DMS153 treated with DMSO at 0.1 percent for 48 hours (cell line): ENCODE measurements around the gene RASA4.
"Not testable (repeated sequence)": the region's sequence is repeated elsewhere in the genome, so short reads cannot be mapped to it uniquely, and the experiment has no call there.

Experiments used
- DNase-seq: peaks from one replicate; lab custom pipeline; 2025; ENCODE audit not compliant: unreplicated experiment; lab: John Stamatoyannopoulos, UW

Gene RASA4

DNA sequence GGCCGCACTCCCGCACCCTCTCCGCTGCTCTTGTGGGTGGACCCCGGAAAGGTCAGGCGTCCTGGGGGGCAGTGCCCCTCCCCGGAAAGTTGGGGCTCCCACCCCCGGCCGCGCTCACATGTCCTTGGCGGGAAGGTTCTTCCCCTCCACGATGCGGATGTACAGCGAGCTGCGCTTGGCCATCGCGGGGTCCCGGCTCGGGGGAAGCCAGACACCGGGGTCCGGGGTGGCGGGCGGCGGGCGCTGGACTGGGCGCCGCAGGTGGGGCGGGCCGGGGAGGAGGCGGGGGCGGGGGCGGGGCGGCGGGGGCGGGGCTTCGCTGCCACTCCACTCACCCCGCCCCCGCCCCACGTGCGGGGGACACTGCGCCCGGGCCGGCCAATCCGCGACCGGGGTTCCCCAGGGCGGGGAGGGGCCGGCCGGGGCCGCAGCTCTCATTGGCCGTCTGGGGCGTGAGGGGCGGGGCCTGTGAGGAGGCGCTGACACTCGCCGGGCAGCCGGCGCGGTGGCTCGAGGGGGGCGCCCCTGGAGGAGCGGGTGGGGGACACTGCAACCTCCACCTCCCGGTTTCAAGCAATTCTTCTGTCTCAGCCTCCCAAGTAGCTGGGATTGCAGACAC, at the start of gene RASA4:
TSS of gene RASA4 (minus strand) at position 250 of the 619 bp plus-strand sequence. CDS start at position 183, 67 bp downstream.
- DNase-seq = not testable (repeated sequence)

DNA sequence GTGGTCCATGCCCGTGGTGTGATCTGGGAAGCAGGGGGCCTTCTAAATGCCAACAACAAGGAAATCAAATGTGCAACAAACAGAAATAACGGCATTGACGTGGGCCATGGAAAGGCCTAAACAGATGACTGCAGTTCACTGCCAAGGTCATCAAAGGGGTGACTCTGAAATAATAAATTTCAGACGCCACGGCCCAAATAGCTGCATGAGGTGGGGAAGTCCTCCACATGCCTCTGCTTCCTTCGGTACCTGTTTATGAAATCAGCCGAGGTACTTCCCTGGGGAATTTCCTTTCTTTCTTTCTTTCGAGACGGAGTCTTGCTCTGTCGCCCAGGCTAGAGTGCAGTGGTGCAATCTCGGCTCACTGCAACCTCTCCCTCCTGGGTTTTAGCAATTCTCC, 48.2 kb upstream of the RASA4 start:
- not testable (repeated sequence) for DNase-seq

DNA sequence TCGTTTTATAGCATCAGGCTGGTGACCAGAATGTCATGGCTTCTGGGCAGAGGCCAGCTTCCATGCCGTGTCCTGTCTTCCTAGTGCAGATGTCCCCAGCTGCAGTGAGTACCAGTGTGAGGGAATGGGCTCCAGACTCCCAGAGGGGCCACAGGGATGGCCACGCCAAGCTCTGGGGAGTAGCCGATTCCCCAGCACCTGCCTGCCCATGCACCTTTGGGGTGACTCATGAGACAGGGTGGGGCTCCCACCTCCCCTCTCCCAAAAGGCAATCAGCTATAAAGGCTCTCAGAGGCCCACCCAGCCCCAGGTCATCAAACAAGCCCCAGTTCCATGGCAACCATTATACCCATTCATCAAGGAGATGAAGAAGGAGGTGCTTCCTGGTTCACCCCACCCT, 33.4 kb upstream of the RASA4 start, which contains the start of gene SPDYE2B:
TSS of gene SPDYE2B (plus strand) at position 396 of the 400 bp plus-strand sequence. CDS start 2,030 bp downstream, outside the sequence.
- DNase-seq = not testable (repeated sequence)

DNA sequence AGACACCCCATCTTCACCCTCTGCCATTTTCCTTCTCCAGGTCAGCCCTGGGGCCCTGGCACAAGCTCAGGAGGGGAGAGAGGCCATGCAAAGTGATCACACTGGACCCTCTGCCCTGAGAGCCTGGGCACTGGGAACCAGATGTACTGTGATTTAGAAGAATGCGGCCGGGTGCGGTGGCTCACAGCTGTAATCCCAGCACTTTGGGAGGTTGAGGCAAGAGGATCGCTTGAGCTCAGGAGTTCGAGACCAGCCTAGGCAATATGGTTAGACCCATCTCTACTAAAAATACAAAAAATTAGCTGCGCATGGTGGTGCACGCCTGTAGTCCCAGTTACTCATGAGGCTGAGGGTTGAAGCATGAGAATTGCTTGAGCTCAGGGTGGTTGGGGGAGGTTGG, 31.3 kb upstream of the RASA4 start:
- not testable (repeated sequence) for DNase-seq

DNA sequence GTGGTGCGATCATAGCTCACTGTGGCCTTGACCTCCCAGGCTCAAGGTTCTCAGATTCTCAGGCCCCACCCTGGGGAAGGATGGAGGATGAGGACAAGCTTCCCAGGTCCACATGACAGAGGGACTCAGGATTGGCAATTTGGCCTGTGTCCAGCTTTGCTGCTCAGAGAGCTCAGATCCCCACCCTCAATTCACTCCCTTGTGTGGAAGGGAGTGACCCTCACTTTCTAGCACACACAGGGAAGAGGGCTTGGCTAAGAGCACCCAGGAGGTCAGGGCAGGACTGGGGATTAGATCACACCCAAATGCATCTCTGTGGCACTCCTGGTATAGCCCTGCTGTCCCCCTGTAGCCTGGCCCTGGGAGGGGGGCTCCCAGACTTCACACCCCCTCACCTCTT, 26.8 kb upstream of the RASA4 start:
- not testable (repeated sequence) for DNase-seq

DNA sequence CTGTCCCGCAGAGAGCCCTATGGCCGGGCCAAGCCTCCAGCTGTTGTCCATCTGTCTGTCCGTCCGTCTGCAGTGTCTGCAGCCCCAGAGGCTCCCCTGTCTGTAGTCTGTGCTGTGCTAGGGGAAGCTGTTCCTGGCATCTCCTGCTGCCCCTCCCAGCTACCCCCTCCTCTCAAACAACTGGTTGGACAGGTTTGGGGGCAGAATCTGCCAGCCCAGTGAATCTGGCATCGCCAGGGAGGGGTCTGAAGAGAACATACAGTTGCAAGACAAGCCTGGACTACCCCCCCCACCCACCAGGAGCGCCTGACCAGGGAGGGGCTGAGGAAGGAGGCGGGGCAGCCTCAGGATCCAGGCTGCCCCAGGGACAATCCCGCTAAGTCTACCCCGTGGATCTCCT, 26.1 kb upstream of the RASA4 start, which contains the start of gene UPK3BL1:
TSS of gene UPK3BL1 (minus strand) at position 101 of the 400 bp plus-strand sequence. CDS start at position 51, 50 bp downstream.
- DNase-seq = not testable (repeated sequence)

DNA sequence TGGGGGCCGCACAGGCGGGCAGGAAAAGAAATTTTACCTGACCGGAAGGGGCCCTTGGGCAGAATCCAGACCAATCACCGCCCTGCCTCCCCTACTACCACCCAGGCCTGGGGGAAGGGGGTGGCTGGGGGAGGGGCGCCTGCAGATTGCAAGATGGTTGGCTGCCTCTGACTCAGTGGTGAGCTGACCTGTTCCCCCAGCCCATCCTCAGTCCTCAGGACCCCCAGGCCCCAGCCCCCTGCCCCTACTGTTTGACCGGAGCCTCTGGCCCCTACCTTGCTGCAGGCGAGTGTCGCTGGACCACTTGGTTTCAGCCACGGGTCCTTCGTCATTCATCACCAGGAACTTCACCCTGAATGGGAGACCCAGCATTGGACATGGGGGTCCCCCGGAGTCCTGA, 22.3 kb upstream of the RASA4 start:
- not testable (repeated sequence) for DNase-seq

DNA sequence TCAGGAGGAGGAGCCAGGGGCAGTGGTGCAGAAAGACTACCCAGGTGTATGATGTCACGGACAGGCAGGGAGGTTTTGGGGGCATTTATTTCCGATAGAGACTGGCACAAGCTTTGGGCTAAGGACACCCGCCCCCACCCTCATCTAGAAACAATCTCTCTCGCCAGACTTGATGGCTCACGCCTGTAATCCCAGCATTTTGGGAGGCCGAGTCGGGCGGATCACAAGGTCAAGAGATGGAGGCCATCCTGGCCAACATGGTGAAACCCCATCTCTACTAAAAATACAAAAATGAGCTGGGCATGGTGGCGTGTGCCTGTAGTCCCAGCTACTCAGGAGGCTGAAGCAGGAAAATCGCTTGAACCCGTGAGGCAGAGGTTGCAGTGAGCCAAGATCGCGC, 20.4 kb upstream of the RASA4 start:
- DNase-seq = not testable (repeated sequence)

DNA sequence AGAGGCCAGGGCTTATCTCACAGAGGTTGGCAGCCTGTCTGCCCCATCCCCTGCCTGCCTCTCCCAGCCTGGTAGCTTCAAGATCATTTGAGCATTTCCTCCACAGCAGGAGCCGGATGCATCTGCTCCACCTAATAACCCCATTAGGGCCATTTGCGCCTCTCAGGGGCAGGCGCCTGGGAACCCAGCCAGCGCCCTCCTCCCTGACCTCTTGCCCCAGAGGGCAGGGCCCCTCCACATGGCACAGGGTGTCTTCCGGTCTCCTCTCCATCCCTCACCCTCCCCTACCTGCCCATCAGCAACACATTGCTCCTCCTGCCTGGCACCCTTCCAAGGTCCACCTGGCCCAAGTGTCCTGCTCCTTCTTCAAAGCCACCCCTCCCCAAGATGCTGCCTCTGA, 18.8 kb upstream of the RASA4 start:
- DNase-seq = not testable (repeated sequence)

DNA sequence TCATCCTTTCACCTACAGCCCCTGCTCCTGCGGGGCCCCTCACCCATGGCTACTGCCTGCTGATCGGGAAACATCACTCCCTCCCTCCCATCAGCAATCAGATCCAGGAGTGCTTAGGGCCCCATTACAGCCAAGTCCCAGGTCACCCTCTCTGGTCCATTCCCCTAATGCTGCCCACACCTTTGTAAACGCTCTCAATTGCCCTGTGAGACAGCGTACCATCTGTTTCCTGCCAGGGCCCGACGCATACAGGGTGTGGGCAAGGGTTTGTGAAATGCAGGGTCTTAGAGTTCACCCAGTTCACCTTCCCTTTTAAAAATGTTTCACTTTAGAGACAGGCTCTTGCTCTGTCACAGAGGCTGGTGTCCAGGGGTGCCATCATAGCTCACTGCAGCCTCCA, 17.7 kb upstream of the RASA4 start:
- DNase-seq = not testable (repeated sequence)

DNA sequence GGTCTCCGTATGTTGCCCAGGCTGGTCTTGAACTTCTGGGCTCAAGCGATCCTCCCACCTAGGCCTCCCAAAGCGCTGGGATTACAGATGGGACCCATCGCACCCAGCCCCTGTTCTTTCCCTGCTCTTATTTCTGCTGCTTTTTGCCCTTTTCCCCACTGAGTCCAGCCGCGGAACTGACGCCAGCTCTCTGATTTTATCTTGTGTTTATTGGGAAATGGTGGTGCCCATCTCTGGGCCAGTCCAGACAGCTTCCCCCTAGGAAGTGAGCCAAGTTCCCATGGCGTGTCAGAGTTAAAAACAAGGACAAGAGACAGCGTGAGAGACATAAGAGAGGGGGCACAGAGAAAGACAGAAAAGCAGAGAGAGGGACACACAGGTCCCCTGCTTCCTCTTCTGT, 14.1 kb upstream of the RASA4 start:
- not testable (repeated sequence) for DNase-seq

DNA sequence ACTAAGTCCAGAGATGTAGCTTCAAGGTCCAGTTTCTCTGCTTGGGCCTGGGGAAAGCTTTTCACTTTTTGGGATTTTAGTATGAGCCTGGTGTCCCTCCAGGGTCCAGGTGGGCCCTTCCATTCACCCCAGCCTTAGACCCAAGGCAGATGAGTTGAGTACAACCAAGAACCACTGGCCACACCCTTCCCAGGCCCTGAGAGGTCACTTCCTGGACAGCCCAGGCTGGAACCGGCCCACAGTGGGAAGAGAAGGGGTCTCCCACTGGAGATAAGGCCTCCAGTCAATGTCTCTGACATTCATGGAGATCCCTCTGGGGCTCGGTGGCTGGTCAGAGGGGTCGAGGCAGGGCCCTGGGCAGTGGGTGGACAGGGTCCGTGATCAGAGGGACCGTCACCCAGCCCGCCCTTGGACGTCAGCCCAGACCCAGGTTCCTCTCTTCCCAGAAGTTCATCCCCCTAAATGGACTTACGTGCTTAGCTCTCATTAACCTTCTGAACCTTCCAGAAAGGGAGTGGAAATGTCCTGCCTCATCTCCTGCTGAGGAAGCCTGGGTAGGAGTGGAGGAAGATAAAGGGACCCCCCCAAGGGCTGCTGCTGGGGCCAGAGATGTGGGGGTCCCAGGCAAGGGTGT, 10.8 kb upstream of the RASA4 start:
- not testable (repeated sequence) for DNase-seq

DNA sequence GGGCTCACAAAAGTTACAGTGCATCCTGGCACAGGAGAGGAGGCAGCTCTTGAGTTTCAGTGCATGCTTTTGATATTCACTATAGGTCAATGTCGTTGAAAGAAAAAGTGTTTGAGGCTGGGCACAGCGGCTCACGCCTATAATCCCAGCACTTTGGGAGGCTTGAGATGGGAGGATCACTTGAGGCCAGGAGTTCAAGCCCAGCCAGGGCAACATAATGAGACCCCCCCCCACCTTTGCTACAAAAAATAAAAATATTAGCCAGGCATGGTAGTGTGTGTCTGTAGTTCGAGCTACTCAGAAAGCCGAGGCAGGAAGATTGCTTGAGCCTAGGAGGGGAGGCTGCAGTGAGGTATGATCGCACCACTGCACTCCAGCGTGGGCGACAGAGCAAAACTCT, 1.6 kb upstream of the RASA4 start:
- not testable (repeated sequence) for DNase-seq

DNA sequence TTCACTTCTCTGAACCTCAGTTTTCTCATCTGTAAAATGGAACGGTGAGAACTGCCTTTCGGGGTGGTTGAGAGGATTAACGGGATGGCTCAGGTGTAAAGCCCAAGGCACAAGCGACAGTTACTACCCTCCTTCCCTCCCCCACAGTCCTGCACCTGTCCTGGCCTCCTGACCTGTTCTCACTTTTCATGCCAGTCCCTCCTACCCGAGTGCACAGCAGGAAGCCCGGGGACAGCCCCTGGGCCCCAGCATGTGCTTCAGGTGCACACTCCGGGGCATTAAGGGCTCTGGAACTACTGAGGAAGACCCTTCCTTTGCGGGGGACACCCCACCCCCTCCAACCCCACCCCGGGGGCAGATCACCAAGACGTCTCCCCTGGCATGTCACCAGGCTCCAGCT, 626 bp downstream of the RASA4 start:
- DNase-seq = not testable (repeated sequence)

DNA sequence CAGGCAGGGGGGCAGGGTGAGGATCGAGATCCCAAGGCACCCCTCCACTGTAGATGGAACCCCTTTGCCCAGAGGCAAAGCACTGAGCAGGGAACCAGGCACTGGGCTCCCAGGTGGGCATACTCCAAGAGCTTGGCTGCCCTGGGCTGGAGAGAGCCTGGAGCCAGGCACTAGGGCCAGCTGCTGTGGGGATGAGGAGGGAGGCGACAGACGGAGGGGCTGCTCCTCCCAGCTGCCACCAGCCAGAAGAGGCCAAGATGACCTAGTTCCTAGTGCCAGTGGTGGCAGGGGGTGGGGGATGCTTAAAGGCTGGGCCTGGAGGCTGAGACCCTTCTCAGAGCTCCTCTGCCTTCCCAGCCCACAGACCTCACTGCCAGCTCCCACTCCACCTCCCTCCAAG, 1.7 kb downstream of the RASA4 start:
- DNase-seq = not testable (repeated sequence)

DNA sequence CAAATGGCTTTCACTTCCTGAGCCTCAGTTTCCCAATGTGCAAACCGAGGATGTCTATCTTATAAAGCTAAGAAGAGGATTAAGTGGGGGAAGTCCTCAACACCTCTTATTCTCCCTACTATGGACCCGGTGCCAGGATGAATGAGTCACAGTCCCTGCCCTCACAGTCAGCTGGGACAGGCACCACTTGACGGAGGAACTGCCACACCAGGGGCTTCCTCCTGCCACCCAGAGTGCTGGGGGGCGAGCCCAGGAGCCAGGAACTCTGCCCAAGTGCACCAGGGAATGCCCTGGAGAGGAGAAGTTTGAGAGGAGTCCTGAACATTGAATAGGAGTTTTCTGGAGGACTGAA, 2.2 kb downstream of the RASA4 start:
- not testable (repeated sequence) for DNase-seq

DNA sequence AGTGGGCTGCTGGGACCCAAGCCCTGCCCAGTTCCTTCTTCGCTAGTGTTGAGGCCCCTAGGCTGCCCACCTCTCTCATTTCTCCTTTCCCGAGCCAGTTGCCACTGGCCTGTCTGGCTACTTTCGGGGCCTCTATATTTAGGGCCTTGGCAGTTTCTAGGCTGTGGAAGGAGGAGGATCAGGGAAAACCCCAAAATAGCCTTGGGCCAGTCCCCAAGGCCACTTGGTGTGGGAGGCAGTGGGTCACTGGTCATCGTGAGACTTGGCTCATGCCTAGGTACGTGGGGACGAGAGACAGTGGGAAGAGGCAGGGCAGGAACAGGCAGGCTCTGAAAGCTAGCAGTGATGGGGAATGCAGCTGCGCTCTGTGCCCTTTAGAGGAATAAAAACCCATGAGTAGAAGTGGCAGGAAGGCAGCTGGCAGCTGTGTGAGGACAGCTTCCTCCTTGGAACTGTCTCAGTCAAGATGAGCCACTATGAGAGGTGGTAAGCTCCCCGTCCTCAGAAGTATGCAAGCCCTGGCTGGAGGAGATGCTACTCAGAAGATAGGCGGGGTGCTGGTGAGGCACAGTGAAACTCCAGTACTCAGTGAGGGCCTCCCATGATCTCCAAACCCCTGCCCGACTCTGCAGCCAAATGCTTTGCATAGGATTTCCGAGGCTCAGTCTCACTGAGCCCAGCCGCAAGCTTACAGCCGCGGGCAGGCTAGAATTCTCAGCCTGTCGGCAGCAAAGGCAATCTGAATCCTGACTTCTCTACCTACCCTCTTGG, 2.8 kb downstream of the RASA4 start:
- not testable (repeated sequence) for DNase-seq

DNA sequence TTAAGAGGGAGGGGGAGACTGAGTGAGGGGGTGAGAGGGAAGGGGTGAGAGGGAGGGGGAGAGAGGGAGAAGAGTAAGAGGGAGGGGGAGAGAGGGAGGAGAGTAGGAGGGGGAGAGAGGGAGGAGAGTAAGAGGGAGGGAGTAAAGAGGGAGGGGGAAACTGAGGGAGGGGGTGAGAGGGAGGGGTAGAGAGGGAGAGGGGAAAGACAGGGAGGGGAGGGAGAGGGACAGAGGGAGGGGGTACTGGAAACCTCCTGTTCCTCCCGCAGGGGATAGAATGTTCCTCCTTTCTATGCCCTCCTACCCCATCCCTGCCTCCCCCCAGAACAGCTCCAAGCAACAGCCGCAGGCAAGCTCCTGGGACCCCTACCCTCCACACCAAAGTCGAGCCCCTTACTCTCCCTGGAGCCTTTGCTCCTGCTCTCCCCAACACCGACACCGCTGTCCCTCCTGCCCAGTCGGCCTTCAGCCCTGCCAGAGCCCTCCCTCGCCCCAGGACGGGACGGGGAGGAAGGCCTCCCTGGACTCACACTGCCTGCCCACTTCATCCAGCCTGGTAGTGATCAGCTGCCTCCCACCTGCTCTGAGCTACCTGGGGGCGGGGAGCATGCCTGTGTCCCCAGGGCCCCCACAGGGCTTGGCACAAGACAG, 4.8 kb downstream of the RASA4 start:
- DNase-seq = not testable (repeated sequence)

DNA sequence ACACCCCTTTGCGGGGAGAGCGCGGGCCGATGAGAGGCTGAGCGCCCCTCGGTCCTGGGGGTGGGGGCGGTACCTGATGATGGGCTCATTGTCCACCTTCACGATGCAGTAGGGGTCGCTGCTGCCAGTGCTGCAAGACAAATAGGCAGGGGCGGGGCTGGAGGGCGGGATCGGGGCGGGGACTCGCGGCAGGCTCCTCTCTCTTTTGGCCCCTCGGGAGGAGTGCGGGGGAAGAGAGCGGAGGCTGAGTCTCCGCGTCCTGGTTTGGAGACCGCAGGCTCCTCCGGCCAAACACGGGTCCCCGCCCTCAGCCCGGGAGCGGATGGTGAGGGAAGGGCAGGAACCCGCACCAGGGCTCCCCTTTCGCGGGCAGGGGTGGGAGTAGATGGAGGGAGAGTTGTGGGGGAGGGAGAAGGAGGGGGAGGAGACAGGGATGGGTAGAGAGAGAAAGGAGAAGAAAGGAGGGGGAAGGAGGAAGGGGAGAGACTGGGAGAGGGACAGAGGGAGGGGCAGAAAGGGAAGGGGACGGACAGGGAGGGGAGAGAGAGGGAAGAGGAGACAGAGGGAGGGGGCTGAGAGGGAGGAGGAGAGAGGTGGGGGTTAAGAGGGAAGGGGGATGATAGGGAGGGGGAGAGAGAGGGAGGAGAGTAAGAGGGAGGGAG, 5.4 kb downstream of the RASA4 start:
- DNase-seq = not testable (repeated sequence)

DNA sequence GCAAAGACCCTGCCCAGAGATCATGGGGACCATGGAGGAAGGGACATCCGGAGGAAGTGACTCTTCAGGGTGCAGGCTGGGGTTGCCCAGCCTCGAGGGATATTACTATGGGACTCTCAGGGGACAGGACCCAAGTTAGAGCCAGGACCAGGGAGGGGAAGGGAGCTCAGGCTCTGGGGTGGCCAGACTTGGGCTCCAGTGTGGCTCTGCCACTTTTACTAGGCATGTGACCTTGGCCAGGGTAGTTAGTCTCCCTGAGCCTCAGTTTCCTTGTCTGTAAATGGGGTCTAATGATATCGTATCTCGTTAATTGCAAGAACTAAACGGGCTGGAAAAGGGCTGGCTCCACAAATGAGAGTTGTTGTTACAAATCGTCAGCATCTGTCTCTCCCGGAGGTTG, 6.1 kb downstream of the RASA4 start:
- DNase-seq = not testable (repeated sequence)

DNA sequence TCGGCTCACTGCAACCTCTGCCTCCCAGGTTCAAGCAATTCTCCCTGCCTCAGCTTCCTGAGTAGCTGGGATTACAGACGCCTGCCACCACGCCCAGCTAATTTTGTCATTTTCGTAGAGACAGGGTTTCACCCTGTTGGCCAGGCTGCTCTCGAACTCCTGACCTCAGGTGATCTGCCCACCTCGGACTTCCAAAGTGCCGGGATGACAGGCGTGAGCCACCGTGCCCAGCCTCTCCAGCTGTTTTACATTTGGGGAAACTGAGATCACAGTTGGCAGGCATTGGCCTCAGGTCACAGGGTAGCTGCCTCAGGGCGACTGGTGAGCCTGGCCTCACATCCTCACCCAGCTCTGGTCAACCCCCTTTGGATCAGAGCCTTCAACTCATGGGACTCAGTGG, 6.8 kb downstream of the RASA4 start:
- DNase-seq = not testable (repeated sequence)
